SK-N-SH (cell line): ENCODE measurements around the gene DCAF10. TPM values are rescaled to one million over a fixed set of nuclear protein-coding genes. Genes with fewer than 3 reads are reported as not detected.

Experiments
- CTCF ChIA-PET: fragments of 300-600, 350-600 bp; formaldehyde crosslinking; extraction: SDS; loops from one replicate; lab custom pipeline; 2021; lab: Yijun Ruan, JAX
- POLR2A ChIA-PET: fragments of 350-600 bp; sonication (Branson Sonifier 250); formaldehyde crosslinking; extraction: SDS; loops from one replicate; lab custom pipeline; 2020; ENCODE audit warnings: antibody characterized with exemption, inconsistent platforms; lab: Yijun Ruan, JAX
- DNase-seq: peaks from one replicate; pipeline ENCODE4 v3.0.0; 2012
- H2AFZ ChIP-seq: fragments of 200-600 bp; sonication (generic); 2 replicates; pipeline ENCODE4 v1.8.1; 2016; ENCODE audit warnings: antibody characterized with exemption, mild to moderate bottlenecking, low read depth
- H3F3A ChIP-seq: fragments of 200-600 bp; sonication (generic); replicated peaks from 2 replicates; pipeline ENCODE3; 2016; ENCODE audit warnings: antibody characterized with exemption, mild to moderate bottlenecking; ENCODE audit not compliant: insufficient read depth
- H3K27ac ChIP-seq, 2 experiments: fragments of 200-500 bp in 1 of 2; fragments of 200-600 bp in 1 of 2; sonication (Bioruptor generic) in 1 of 2; sonication (generic), shearing (Covaris generic) in 1 of 2; 2 replicates each; pipeline versions ENCODE4 v1.5.1 to v1.6.1; 2014 to 2016; ENCODE audit warnings: low read depth in 2 of 2, inconsistent platforms in 1 of 2, low read length in 1 of 2, mild to moderate bottlenecking in 1 of 2, mixed read lengths in 1 of 2
- H3K27me3 ChIP-seq: fragments of 200-600 bp; sonication (generic), shearing (Covaris generic); 2 replicates; pipeline ENCODE4 v1.6.1; 2016; ENCODE audit warnings: mixed run types; ENCODE audit not compliant: insufficient read depth
- H3K36me3 ChIP-seq, 2 experiments: fragments of 200-500 bp in 1 of 2; fragments of 200-600 bp in 1 of 2; sonication (Bioruptor generic) in 1 of 2; sonication (generic) in 1 of 2; replicated peaks in 1 of 2; 2 replicates each; pipeline versions ENCODE3 to v1.5.1; 2014 to 2016; ENCODE audit warnings: low read length in 1 of 2, mild to moderate bottlenecking in 1 of 2; ENCODE audit not compliant: insufficient read depth in 2 of 2, control insufficient read depth in 1 of 2
- H3K4me1 ChIP-seq, 2 experiments: fragments of 200-500 bp in 1 of 2; fragments of 200-600 bp in 1 of 2; sonication (Bioruptor generic) in 1 of 2; sonication (generic), shearing (Covaris generic) in 1 of 2; 2 replicates each; pipeline versions ENCODE4 v1.5.1 to v1.6.1; 2014 to 2016; ENCODE audit warnings: low read depth in 1 of 2, low read length in 1 of 2, mixed run types in 1 of 2; ENCODE audit not compliant: insufficient read depth in 2 of 2, control insufficient read depth in 1 of 2
- H3K4me2 ChIP-seq: fragments of 200-600 bp; sonication (generic), shearing (Covaris generic); 2 replicates; pipeline ENCODE4 v1.6.1; 2017; ENCODE audit warnings: mixed run types
- H3K4me3 ChIP-seq, 2 experiments: fragments of 200-500 bp in 1 of 2; fragments of 200-600 bp in 1 of 2; sonication (Bioruptor generic) in 1 of 2; sonication (generic), shearing (Covaris generic) in 1 of 2; 2 replicates each; pipeline versions ENCODE4 v1.5.1 to v1.8.1; 2014 to 2016; ENCODE audit warnings: low read depth in 2 of 2, inconsistent platforms in 1 of 2, low read length in 1 of 2, mild to moderate bottlenecking in 1 of 2, mixed read lengths in 1 of 2, moderate library complexity in 1 of 2
- H3K79me2 ChIP-seq: fragments of 200-600 bp; sonication (generic); 2 replicates; pipeline ENCODE4 v1.8.1; 2017; ENCODE audit warnings: mild to moderate bottlenecking; ENCODE audit not compliant: insufficient read depth
- H3K9ac ChIP-seq: fragments of 200-600 bp; sonication (generic); 2 replicates; pipeline ENCODE4 v1.6.1; 2017; ENCODE audit warnings: mixed run types
- H3K9me2 ChIP-seq: fragments of 200-600 bp; sonication (generic); 2 replicates; pipeline ENCODE4 v1.6.1; 2017; ENCODE audit warnings: mixed run types
- H3K9me3 ChIP-seq: fragments of 200-600 bp; sonication (generic); 2 replicates; pipeline ENCODE4 v1.6.1; 2017; ENCODE audit warnings: mixed run types, mild to moderate bottlenecking, moderate library complexity
- H4K20me1 ChIP-seq: fragments of 200-600 bp; sonication (generic); 2 replicates; pipeline ENCODE4 v1.6.1; 2017; ENCODE audit warnings: mild to moderate bottlenecking, mixed run types; ENCODE audit not compliant: insufficient read depth
- ELF1 ChIP-seq: IDR thresholded peaks from 2 replicates; pipeline ENCODE4 v1.4.0; 2012
- EP300 ChIP-seq, 2 experiments: IDR thresholded peaks; 2 replicates each; pipeline versions ENCODE4 v1.4.0 to v1.6.1; 2012; ENCODE audit warnings: borderline replicate concordance in 1 of 2, low read depth in 1 of 2, low read length in 1 of 2
- EZH2phosphoT487 ChIP-seq: fragments of 200-600 bp; sonication (generic); IDR thresholded peaks from 2 replicates; pipeline ENCODE4 v1.6.1; 2017; ENCODE audit warnings: low read depth, mixed run types, mild to moderate bottlenecking, antibody characterized with exemption, moderate library complexity, borderline replicate concordance
- IRF3 ChIP-seq: fragments of 150-350 bp; IDR thresholded peaks from 2 replicates; pipeline ENCODE4 v1.6.1; 2016; ENCODE audit warnings: mild to moderate bottlenecking, low read depth, low read length
- JUND ChIP-seq: IDR thresholded peaks from 2 replicates; pipeline ENCODE4 v1.4.0; 2012
- MEF2A ChIP-seq: IDR thresholded peaks from 2 replicates; pipeline ENCODE4 v1.4.0; 2012; ENCODE audit warnings: low read depth, borderline replicate concordance
- MXI1 ChIP-seq: IDR thresholded peaks from 2 replicates; pipeline ENCODE4 v1.6.1; 2012; ENCODE audit warnings: mild to moderate bottlenecking, low read depth, low read length, improper control_type of control experiment
- NRF1 ChIP-seq: IDR thresholded peaks from 2 replicates; pipeline ENCODE4 v1.6.1; 2012; ENCODE audit warnings: low read depth, mild to moderate bottlenecking, low read length
- POLR2AphosphoS5 ChIP-seq: IDR thresholded peaks from 2 replicates; pipeline ENCODE4 v1.6.1; 2012; ENCODE audit warnings: low read depth, low read length
- REST ChIP-seq: IDR thresholded peaks from 2 replicates; pipeline ENCODE4 v1.6.1; 2012; ENCODE audit warnings: mild to moderate bottlenecking, low read depth, low read length, moderate library complexity
- RFX5 ChIP-seq: IDR thresholded peaks from 2 replicates; pipeline ENCODE4 v1.6.1; 2012; ENCODE audit warnings: mild to moderate bottlenecking, improper control_type of control experiment, low read length
- RXRA ChIP-seq: IDR thresholded peaks from 2 replicates; pipeline ENCODE4 v1.4.0; 2012; ENCODE audit warnings: low read depth, mild to moderate bottlenecking, borderline replicate concordance
- SMC3 ChIP-seq: IDR thresholded peaks from 2 replicates; pipeline ENCODE4 v1.6.1; 2012; ENCODE audit warnings: low read depth, low read length, improper control_type of control experiment
- TAF1 ChIP-seq: IDR thresholded peaks from 2 replicates; pipeline ENCODE4 v1.6.1; 2012; ENCODE audit warnings: low read depth, mild to moderate bottlenecking, low read length, moderate library complexity, borderline replicate concordance
- USF1 ChIP-seq: IDR thresholded peaks from 2 replicates; pipeline ENCODE4 v1.4.0; 2012; ENCODE audit warnings: low read depth, borderline replicate concordance
- USF2 ChIP-seq: fragments of 150-350 bp; IDR thresholded peaks from 2 replicates; pipeline ENCODE4 v1.6.1; 2017; ENCODE audit warnings: antibody characterized with exemption, low read length, low read depth, borderline replicate concordance
- ZBTB33 ChIP-seq: IDR thresholded peaks from 2 replicates; pipeline ENCODE4 v1.4.0; 2012; ENCODE audit warnings: low read depth, borderline replicate concordance
- WGBS: methylation state at CpG from one replicate; pipeline ENCODE4 v1.1.6; 2017; ENCODE audit warnings: low lambda C conversion rate; 5-methylcytosine and 5-hydroxymethylcytosine counted together
- polyA plus RNA-seq, 3 experiments: library from polyadenylated mRNA; depleted of rRNA; stranded (reverse); fragments of >200 nt; gene quantifications; 2 replicates each; pipeline ENCODE4 v1.2.3, GENCODE V29; 2012

Gene DCAF10
- polyA plus RNA-seq, 1 of the 3 experiments (the other 2 are of a cell fraction): 11.8 TPM

- Histone ChIP-seq H3K9me3 (no peaks in the 10 kb centered on the region), H4K20me1 (no peaks in the 10 kb centered on the region), H3K27me3 (no peaks in the 10 kb centered on the region), H2AFZ (no peak overlapping the region), H3K9ac (no peak overlapping the region), H3K9me2 (no peaks in the 10 kb centered on the region), H3F3A (peaks cover 4% of the 10 kb centered on the region), H3K79me2 (peaks cover 5% of the 10 kb centered on the region), H3K4me3 (no peak overlapping the region), H3K4me2 (no peak overlapping the region), H3K36me3 (peaks cover 0 to 3% of the 10 kb centered on the region in 2 experiments), H3K4me1 (peaks cover 4 to 11% of the 10 kb centered on the region in 2 experiments; a peak in 1 of 4 replicates), H3K27ac (no peak overlapping the region)
- CTCF ChIA-PET: interaction anchor here (1.3 to 1.8 kb wide), 4 partner anchors 16 to 510 kb away, joined by 3 to 7 read pairs (median 5); no protein-coding TSS in a partner anchor
- no peak for DNase-seq
- WGBS: 85% methylated on average over 4 of the region's 4 CpGs
- POLR2A ChIA-PET: no interaction called here
- no peak for TF ChIP-seq NRF1
- TF ChIP-seq SMC3: no peak
- TF ChIP-seq USF1: no peak
- TF ChIP-seq ELF1: no peak
- no peak for TF ChIP-seq MEF2A
- TF ChIP-seq JUND: no peak
- no peak for TF ChIP-seq ZBTB33
- no peak for TF ChIP-seq IRF3
- no peak for TF ChIP-seq EZH2phosphoT487
- no peak for TF ChIP-seq REST
- TF ChIP-seq POLR2AphosphoS5: no peak
- no peak for TF ChIP-seq RXRA
- TF ChIP-seq USF2: no peak
- TF ChIP-seq EP300 (IDR thresholded peaks at IDR 0.05; ENCODE audit: borderline replicate concordance in 1 of 2, low read depth in 1 of 2, low read length in 1 of 2): no peak
- TF ChIP-seq MXI1: no peak
- TF ChIP-seq TAF1: no peak
- no peak for TF ChIP-seq RFX5
These were observed 107.7 kb downstream of the DCAF10 start for GRCh38 chr9:37908283-37908682.
